Bronchial epithelial cell (primary cell): Measurements from ENCODE around the gene STAG3. TPM values are rescaled to one million over a fixed set of nuclear protein-coding genes. Genes with fewer than 3 reads are reported as not detected.
A peak's percentile ranks its signal among the peaks of the same experiment; 100 is the strongest.
"Not testable (repeated sequence)": the region's sequence is repeated elsewhere in the genome, so short reads cannot be mapped to it uniquely, and the experiment has no call there.

Experiments used
- DNase-seq: peaks from one replicate; pipeline ENCODE4 v3.0.0-alpha.2; 2010; ENCODE audit warnings: low read depth
- FAIRE-seq: peaks from 2 replicates; lab custom pipeline; 2011; peaks lifted over from hg19 to GRCh38; lab: Jason Lieb, UNC
- H3K27me3 ChIP-seq: 2 replicates; pipeline ENCODE4 v1.5.1; 2011; ENCODE audit warnings: low read length; ENCODE audit not compliant: control insufficient read depth, insufficient read depth
- H3K36me3 ChIP-seq: 2 replicates; pipeline ENCODE4 v1.5.1; 2011; ENCODE audit warnings: low read length; ENCODE audit not compliant: control insufficient read depth, insufficient read depth
- H3K4me3 ChIP-seq: 2 replicates; pipeline ENCODE4 v1.5.1; 2011; ENCODE audit warnings: mild to moderate bottlenecking, low read depth, low read length, control low read depth
- total RNA-seq: library from RNA; depleted of rRNA; stranded (reverse); fragments of >200 nt; gene quantifications from 2 replicates; pipeline ENCODE4 v1.2.1, GENCODE V29; 2014
- TF ChIP-seq, protein P1 (sequence below): IDR thresholded peaks from 2 replicates; pipeline ENCODE4 v1.5.1; 2011; ENCODE audit warnings: mild to moderate bottlenecking, moderate library complexity, low read length, control low read depth, inconsistent platforms; ENCODE audit not compliant: insufficient read depth, severe bottlenecking

The STAG3 gene
- total RNA-seq, 1 donor from 2014 or later, result under 0.01 TPM

DNA sequence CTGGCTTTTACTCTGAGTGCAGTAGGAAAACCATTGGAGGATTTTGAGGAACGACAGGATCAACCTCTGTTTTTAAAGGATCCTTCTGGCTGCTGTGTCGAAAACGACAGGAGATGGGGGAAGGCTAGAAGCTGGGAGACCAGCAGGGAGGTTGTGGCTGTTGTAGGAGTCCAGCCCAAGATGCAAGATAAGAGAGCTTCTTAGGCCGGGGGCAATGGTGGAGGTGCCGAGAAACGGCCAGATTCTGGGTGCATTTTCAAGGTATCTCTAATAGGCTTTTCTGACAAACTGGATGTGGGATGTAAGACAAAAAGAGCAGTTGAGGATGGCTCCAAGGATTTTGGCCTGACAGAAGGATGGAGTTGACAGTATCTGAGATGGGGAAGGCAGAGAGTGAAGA is 31.8 kb downstream of the STAG3 start:
- Histone ChIP-seq H3K27me3 (peaks cover 4% of the 10 kb centered on the region), H3K36me3 (no peaks in the 10 kb centered on the region), H3K4me3 (no peak overlapping the region)
- no peak for DNase-seq
- TF ChIP-seq, protein P1, sequence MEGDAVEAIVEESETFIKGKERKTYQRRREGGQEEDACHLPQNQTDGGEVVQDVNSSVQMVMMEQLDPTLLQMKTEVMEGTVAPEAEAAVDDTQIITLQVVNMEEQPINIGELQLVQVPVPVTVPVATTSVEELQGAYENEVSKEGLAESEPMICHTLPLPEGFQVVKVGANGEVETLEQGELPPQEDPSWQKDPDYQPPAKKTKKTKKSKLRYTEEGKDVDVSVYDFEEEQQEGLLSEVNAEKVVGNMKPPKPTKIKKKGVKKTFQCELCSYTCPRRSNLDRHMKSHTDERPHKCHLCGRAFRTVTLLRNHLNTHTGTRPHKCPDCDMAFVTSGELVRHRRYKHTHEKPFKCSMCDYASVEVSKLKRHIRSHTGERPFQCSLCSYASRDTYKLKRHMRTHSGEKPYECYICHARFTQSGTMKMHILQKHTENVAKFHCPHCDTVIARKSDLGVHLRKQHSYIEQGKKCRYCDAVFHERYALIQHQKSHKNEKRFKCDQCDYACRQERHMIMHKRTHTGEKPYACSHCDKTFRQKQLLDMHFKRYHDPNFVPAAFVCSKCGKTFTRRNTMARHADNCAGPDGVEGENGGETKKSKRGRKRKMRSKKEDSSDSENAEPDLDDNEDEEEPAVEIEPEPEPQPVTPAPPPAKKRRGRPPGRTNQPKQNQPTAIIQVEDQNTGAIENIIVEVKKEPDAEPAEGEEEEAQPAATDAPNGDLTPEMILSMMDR, result no peak
- no peak for FAIRE-seq

- FAIRE-seq (no peak), DNase-seq (no peak)
- TF ChIP-seq, protein P1, result no peak
- Histone ChIP-seq H3K27me3 (peaks cover 4% of the 10 kb centered on the region), H3K36me3 (no peaks in the 10 kb centered on the region), H3K4me3 (no peak overlapping the region)
These were observed 33.1 kb downstream of the STAG3 start for GRCh38 chr7:100210805-100211204.

- no peak overlapping the region for H3K4me3 ChIP-seq
- H3K36me3 ChIP-seq, result no peaks in the 10 kb centered on the region
- TF ChIP-seq, protein P1, result no peak
- no peak for DNase-seq
- peaks cover 4% of the 10 kb centered on the region for H3K27me3 ChIP-seq
- no peak for FAIRE-seq
These were observed 33.6 kb downstream of the STAG3 start for GRCh38 chr7:100211342-100211780.

GRCh38 chr7:100212631-100213286 is 35.0 kb downstream of the STAG3 start:
- TF ChIP-seq, protein P1, result no peak
- Histone ChIP-seq H3K27me3 (peaks cover 4% of the 10 kb centered on the region), H3K36me3 (no peaks in the 10 kb centered on the region), H3K4me3 (no peak overlapping the region)
- FAIRE-seq, result no peak
- no peak for DNase-seq

DNA sequence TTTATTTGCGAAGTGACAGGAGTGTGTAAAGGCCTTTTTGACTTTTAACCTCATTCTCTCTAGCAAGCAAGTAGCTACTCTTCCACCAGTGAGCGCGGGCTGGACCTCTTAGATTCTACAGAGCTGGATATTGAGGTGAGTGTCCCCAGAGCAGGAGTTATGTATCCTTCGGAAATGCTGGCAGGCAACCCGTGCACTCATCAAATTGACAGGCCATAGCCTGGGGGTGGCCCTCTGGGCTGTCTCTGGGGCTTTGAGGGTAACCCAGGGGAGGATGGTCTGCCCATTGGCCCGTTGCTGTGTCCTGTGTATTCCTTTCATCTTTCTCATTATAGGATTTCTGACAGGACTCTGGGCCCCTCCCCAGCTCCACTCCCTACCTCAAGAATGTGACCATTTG is 36.0 kb downstream of the STAG3 start:
- TF ChIP-seq, protein P1, result no peak
- no peak for DNase-seq
- Histone ChIP-seq H3K36me3 (no peaks in the 10 kb centered on the region), H3K4me3 (no peak overlapping the region), H3K27me3 (peaks cover 4% of the 10 kb centered on the region)
- no peak for FAIRE-seq

DNA sequence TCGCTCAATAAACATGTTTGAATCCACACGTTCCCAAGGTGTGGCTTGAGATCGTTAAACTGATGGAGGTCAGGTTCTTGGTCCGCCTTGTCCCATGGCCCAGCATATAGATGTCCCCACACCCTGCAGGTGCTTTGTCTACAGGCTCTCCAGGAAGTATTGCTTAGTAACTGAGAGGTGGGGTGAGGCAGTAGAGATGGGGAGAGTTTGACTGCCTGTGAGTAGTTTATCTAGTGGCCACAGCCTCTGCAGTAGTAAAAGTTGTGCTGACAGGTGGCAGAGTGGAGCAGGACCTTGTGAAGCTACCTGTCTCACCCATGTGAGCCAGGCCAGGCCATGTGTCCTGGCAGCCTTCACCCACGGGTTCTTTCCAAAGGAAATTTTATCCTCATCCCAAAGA is 36.6 kb downstream of the STAG3 start:
- H3K27me3 ChIP-seq, H3K4me3 ChIP-seq, H3K36me3 ChIP-seq, FAIRE-seq, DNase-seq: not testable (repeated sequence)
- TF ChIP-seq, protein P1, result peak; percentile 4
